ENCODE measurements around the gene MKNK2.

MKNK2 gene

GRCh38 chr19:2079076-2079864, 28.2 kb upstream of the MKNK2 start:
- TF ChIP-seq CTCF (IDR thresholded peaks at IDR 0.05; ENCODE audit: low read depth, low read length, missing control alignments), result no peak
- no peak overlapping the region for H3K4me3 ChIP-seq (replicated peaks; ENCODE audit: low read depth, low read length)
- no peak for DNase-seq (ENCODE audit: extremely low read depth, low read depth)

GRCh38 chr19:2077833-2078619, 27.0 kb upstream of the MKNK2 start:
- no peak overlapping the region for H3K4me3 ChIP-seq (replicated peaks; ENCODE audit: low read depth, low read length)
- TF ChIP-seq CTCF (IDR thresholded peaks at IDR 0.05; ENCODE audit: low read depth, low read length, missing control alignments), result no peak
- no peak for DNase-seq (ENCODE audit: extremely low read depth, low read depth)

GRCh38 chr19:2077398-2077797, 26.4 kb upstream of the MKNK2 start:
- no peak for TF ChIP-seq CTCF (IDR thresholded peaks at IDR 0.05; ENCODE audit: low read depth, low read length, missing control alignments)
- no peak overlapping the region for H3K4me3 ChIP-seq (replicated peaks; ENCODE audit: low read depth, low read length)
- no peak for DNase-seq (ENCODE audit: extremely low read depth, low read depth)

GRCh38 chr19:2076526-2076944, 25.5 kb upstream of the MKNK2 start:
- no peak for TF ChIP-seq CTCF (IDR thresholded peaks at IDR 0.05; ENCODE audit: low read depth, low read length, missing control alignments)
- H3K4me3 ChIP-seq (replicated peaks; ENCODE audit: low read depth, low read length), result no peak overlapping the region
- DNase-seq (ENCODE audit: extremely low read depth, low read depth), result no peak

GRCh38 chr19:2072757-2073551, 21.9 kb upstream of the MKNK2 start:
- TF ChIP-seq CTCF (IDR thresholded peaks at IDR 0.05; ENCODE audit: low read depth, low read length, missing control alignments), result no peak
- DNase-seq (ENCODE audit: extremely low read depth, low read depth), result no peak
- H3K4me3 ChIP-seq (replicated peaks; ENCODE audit: low read depth, low read length), result no peak overlapping the region

- no peak for TF ChIP-seq CTCF (IDR thresholded peaks at IDR 0.05; ENCODE audit: low read depth, low read length, missing control alignments)
- H3K4me3 ChIP-seq (replicated peaks; ENCODE audit: low read depth, low read length), result no peak overlapping the region
- no peak for DNase-seq (ENCODE audit: extremely low read depth, low read depth)
These were observed 20.1 kb upstream of the MKNK2 start for GRCh38 chr19:2070986-2071673.

All from HFF-Myc (cell line).